Pancreas (tissue), 10 donors: ENCODE data around the gene B4GALT7. TPM values are rescaled to one million over a fixed set of nuclear protein-coding genes. Genes with fewer than 3 reads are reported as not detected.

ENCODE experiments used
- ATAC-seq, 4 donors: fragments of 200-7000 bp; cut with Tn5 transposase; one replicate each; pipeline versions ENCODE4 v1.8.0 to v1.9.1; 2020; ENCODE audit warnings: mild to moderate bottlenecking in 4 of 4, moderate library complexity in 4 of 4
- DNase-seq, 6 donors: peaks; one replicate each; pipeline ENCODE4 v3.0.0-alpha.2; 2020
- FAIRE-seq: peaks from 2 replicates; lab custom pipeline; 2012; peaks lifted over from hg19 to GRCh38; lab: Jason Lieb, UNC
- H3K27ac ChIP-seq, 4 donors: fragments of 200-600 bp; sonication (generic); 1 replicate in 3 of 4; 2 replicates in 1 of 4; pipeline versions ENCODE4 v1.5.0 to v1.8.0; 2020
- H3K27me3 ChIP-seq, 4 donors: fragments of 200-600 bp; one replicate each; pipeline ENCODE4 v1.8.0; 2021
- H3K36me3 ChIP-seq, 3 donors: fragments of 200-600 bp; sonication (generic) in 1 of 3; one replicate each; pipeline versions ENCODE4 v1.5.0 to v1.8.0; 2020 to 2021
- H3K4me1 ChIP-seq, 3 donors: fragments of 200-600 bp; one replicate each; pipeline ENCODE4 v1.8.0; 2021
- H3K4me3 ChIP-seq, 4 donors: fragments of 200-600 bp; sonication (generic) in 2 of 4; one replicate each; pipeline versions ENCODE4 v1.5.0 to v1.8.0; 2020 to 2021
- H3K9me3 ChIP-seq, 4 donors: fragments of 200-600 bp; one replicate each; pipeline ENCODE4 v1.8.0; 2021
- WGBS, 2 donors: extraction: QIAGEN DNeasy Blood & Tissue Kit; methylation state at CpG; one replicate each; pipeline ENCODE4 v1.1.7; 2013; 5-methylcytosine and 5-hydroxymethylcytosine counted together
- intact Hi-C, 3 donors: fragments of 100-400 bp; cut with DNase I; formaldehyde crosslinking; loops; one replicate each; pipeline versions ENCODE4 v1.11.1 to v1.14.2; 2022
- polyA plus RNA-seq, 2 donors: library from polyadenylated mRNA; stranded (reverse); fragments of 200-250 nt; gene quantifications; one replicate each; pipeline ENCODE4 v1.2.3, GENCODE V29; 2013
- total RNA-seq, 6 donors: library from RNA; stranded (reverse); fragmentation: NEBNext Ultra II Directional in 4 of 6; extraction: Animal tissue kit (Norgen Biotek cat#: 25700) in 4 of 6; gene quantifications; one replicate each; pipeline versions ENCODE4 v1.2.1 to v1.2.4, GENCODE V29; 2021 to 2023
- TF ChIP-seq, protein P1 (sequence below), 4 donors: fragments of 200-600 bp; sonication (generic) in 3 of 4; IDR thresholded peaks; one replicate each; pipeline versions ENCODE4 v1.5.0 to v1.8.0; 2021; ENCODE audit warnings: antibody characterized with exemption in 4 of 4
- donor health status: healthy with polysubstance abuse.
- donor health status: DM: no; HTN: no; CAD: no; lungs with moderate emphysema.
- donor health status: DM: no; HTN: no; CAD: no.
- donor health status: control.
- donor health status: control.
- donor health status: Bipolar disorder and iron deficiency.
- donor health status: DM: yes; HTN: yes; CAD: no.
- donor health status: DM: no; HTN: no; CAD: no.
- donor health status: DM: no; HTN: no; CAD: no.
- donor health status: DM: yes; HTN: yes; CAD: no.

Gene B4GALT7
- total and polyA plus RNA-seq, 8 donors, result 12.6 to 51.0 (median 17.0) TPM

DNA sequence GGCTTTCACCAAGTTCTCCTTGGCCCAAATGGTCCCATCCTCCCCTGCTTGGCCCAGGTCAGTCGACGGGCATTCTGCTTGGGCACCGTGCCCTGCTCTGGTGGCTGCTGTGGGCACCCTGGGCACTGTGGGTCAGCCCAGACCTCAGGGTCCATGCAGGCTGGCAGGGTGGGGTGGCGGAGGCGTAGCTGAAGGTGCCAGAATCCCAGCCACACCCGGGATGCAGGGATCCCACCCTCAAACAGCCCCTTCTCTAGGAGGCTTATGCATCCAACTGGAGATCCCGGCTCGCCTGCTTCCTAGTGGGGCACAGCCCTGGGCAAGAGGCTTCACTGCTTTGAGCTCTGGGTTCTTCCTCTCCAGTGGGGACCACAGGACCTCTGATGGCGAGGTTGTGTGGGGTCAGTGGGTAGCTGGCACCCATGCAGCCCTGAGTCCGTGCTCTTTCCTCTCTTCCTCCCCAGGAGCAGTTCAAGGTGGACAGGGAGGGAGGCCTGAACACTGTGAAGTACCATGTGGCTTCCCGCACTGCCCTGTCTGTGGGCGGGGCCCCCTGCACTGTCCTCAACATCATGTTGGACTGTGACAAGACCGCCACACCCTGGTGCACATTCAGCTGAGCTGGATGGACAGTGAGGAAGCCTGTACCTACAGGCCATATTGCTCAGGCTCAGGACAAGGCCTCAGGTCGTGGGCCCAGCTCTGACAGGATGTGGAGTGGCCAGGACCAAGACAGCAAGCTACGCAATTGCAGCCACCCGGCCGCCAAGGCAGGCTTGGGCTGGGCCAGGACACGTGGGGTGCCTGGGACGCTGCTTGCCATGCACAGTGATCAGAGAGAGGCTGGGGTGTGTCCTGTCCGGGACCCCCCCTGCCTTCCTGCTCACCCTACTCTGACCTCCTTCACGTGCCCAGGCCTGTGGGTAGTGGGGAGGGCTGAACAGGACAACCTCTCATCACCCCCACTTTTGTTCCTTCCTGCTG is 9.4 kb downstream of the B4GALT7 start:
- H3K27me3 ChIP-seq, result no peaks in the 10 kb centered on the region
- no peak for ATAC-seq
- no peaks in the 10 kb centered on the region for H3K36me3 ChIP-seq
- no peak overlapping the region for H3K27ac ChIP-seq
- 83 to 90% methylated on average over 21 of the region's 21 CpGs for WGBS, 2 donors
- no peak overlapping the region for H3K4me3 ChIP-seq
- DNase-seq, result peak in 2 of 6 donors; percentile 22 to 71
- intact Hi-C loops, result no loop called here
- TF ChIP-seq, protein P1, sequence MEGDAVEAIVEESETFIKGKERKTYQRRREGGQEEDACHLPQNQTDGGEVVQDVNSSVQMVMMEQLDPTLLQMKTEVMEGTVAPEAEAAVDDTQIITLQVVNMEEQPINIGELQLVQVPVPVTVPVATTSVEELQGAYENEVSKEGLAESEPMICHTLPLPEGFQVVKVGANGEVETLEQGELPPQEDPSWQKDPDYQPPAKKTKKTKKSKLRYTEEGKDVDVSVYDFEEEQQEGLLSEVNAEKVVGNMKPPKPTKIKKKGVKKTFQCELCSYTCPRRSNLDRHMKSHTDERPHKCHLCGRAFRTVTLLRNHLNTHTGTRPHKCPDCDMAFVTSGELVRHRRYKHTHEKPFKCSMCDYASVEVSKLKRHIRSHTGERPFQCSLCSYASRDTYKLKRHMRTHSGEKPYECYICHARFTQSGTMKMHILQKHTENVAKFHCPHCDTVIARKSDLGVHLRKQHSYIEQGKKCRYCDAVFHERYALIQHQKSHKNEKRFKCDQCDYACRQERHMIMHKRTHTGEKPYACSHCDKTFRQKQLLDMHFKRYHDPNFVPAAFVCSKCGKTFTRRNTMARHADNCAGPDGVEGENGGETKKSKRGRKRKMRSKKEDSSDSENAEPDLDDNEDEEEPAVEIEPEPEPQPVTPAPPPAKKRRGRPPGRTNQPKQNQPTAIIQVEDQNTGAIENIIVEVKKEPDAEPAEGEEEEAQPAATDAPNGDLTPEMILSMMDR (IDR thresholded peaks at IDR 0.05), result no peak
- H3K9me3 ChIP-seq, result no peaks in the 10 kb centered on the region
- no peak for FAIRE-seq
- no peaks in the 10 kb centered on the region for H3K4me1 ChIP-seq

DNA sequence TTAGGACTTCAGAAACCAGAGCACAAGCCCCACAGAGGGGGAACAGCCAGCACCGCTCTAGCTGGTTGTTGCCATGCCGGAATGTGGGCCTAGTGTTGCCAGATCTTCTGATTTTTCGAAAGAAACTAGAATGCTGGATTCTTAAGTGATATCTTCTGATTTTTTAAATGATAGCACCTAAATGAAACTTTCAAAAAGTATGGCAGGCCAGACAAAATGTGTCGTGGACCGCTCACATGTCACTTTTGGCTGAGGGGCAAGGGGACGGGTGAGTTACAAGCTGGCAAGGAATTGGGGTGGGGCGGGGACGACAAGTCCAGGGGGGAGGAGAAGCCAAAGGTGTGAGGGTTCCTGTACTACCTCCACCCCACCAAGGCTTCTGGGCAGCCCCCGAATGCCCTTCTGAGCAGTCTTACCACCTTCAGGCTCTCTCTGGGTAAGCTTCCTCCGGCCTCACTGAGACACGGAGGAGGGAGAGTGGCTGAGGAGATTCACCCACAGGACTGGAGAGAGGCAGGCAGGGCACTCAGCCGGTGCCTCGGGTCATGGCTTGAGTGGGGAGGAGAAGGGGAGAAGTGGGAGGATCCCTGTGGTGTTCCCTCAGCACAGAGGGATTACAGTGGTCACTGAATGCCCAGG is 10.3 kb downstream of the B4GALT7 start:
- WGBS, 2 donors, result 73 to 79% methylated on average over 13 of the region's 13 CpGs

DNA sequence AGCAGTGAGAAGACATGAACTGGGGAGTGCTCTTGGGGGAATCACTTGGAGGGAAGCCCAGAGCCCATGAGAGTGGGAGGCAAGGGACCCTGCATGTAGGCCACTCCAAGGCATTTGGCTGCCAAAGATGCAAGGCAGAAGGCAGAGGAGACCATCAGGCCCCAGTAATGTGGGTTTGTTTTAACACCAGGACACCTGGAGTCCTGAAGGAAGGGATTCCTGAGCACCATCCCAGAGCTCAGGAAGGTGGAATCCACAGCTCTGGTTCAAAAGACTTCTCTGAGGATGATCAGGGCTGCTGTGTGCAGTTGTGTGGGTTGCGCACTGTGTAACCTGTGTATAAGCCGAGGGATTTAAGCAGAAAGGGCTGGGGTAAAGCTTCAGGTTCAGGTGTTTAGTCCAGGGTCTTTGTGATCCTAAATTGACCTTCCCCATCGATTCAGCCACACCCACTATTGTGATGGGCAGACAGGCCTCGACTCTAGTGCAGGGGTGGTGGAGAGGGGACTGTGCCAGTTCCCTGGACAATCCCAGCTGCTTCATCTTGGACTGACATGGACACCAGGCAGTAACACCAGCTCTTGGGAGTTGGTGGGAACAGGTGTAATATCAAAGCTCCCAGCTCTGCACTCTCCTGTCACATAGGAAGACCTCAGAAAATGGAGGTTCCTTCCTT is 11.0 kb downstream of the B4GALT7 start:
- FAIRE-seq, result no peak
- no peak overlapping the region for H3K27ac ChIP-seq

More for the DNA sequence above, 10.3 kb downstream of the B4GALT7 start:
- H3K9me3 ChIP-seq, result no peaks in the 10 kb centered on the region
- H3K27ac ChIP-seq, result no peak overlapping the region
- H3K4me1 ChIP-seq, result no peaks in the 10 kb centered on the region
- intact Hi-C loops, result no loop called here
- H3K27me3 ChIP-seq, result no peaks in the 10 kb centered on the region
- no peaks in the 10 kb centered on the region for H3K36me3 ChIP-seq
- no peak overlapping the region for H3K4me3 ChIP-seq
- no peak for ATAC-seq
- FAIRE-seq, result no peak
- TF ChIP-seq, protein P1 (IDR thresholded peaks at IDR 0.05), result no peak
- DNase-seq, result peak in 1 of 6 donors; percentile 37

DNA sequence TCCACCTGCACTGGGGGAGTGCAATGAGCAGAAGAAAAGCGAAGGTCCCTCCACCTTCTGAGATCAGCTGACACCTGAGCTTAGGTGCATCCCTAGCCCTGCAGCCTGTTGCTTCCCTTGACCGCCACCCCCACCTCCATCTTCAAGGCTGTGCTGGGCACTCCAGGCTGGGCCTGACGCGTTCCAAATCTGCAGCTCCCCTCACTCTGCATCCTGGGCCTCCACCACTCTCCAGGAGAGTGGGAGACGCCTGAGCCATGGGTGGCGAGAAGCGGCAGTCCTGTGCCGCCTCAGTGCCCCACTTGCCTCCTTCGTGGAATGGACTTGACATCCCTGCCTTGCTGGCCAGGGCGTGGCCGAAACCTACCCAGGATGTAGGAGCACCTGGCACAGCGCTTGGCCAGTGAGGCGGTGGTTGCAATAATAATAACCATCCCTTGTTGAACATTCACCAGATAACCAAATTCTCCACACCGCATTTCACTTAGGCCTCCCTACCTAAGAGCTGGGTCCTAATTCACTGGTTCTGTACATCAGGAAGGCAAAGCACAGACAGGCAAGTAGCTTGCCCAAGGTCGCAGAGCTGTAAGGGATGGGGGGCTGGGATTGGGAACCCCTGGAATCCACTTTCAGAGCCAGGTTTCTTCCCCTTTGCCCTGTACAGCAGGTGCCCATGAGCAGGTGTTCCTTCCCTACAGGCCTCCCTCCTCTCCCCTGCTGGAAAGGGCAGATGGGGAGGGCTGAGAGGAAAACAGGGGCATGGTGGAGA is 11.7 kb downstream of the B4GALT7 start:
- Histone ChIP-seq H3K4me1 (no peaks in the 10 kb centered on the region), H3K36me3 (no peaks in the 10 kb centered on the region), H3K9me3 (no peaks in the 10 kb centered on the region), H3K27ac (no peak overlapping the region), H3K4me3 (no peak overlapping the region), H3K27me3 (no peaks in the 10 kb centered on the region)
- DNase-seq, result peak in 1 of 6 donors; percentile 46
- WGBS, 2 donors, result 88% methylated on average over 15 of the region's 15 CpGs
- TF ChIP-seq, protein P1 (IDR thresholded peaks at IDR 0.05), result no peak
- intact Hi-C loops, result no loop called here
- FAIRE-seq, result no peak
- no peak for ATAC-seq

More for the DNA sequence above, 11.0 kb downstream of the B4GALT7 start:
- DNase-seq (no peak), ATAC-seq (no peak)
- intact Hi-C loops, result no loop called here
- Histone ChIP-seq H3K4me3 (no peak overlapping the region), H3K27me3 (no peaks in the 10 kb centered on the region), H3K4me1 (no peaks in the 10 kb centered on the region), H3K9me3 (no peaks in the 10 kb centered on the region), H3K36me3 (no peaks in the 10 kb centered on the region)
- 69 to 70% methylated on average over 4 of the region's 4 CpGs for WGBS, 2 donors
- TF ChIP-seq, protein P1 (IDR thresholded peaks at IDR 0.05), result no peak
